Smooth muscle cell (in vitro differentiated cells): ENCODE measurements around the gene EME2. TPM values are rescaled to one million over a fixed set of nuclear protein-coding genes. Genes with fewer than 3 reads are reported as not detected.

ENCODE experiments used
- DNase-seq: peaks from one replicate; lab custom pipeline; 2025; ENCODE audit not compliant: unreplicated experiment; lab: John Stamatoyannopoulos, UW
- H2AFZ ChIP-seq: fragments of 200-600 bp; sonication (generic); 2 replicates; pipeline ENCODE4 v1.6.0; 2016; ENCODE audit warnings: antibody characterized with exemption, low read depth, mild to moderate bottlenecking
- H3F3A ChIP-seq: fragments of 200-600 bp; sonication (generic); 2 replicates; pipeline ENCODE4 v1.6.0; 2017; ENCODE audit warnings: antibody characterized with exemption, low read depth
- H3K27ac ChIP-seq: fragments of 200-600 bp; sonication (generic); 2 replicates; pipeline ENCODE4 v1.5.1; 2016; ENCODE audit warnings: low read depth, mild to moderate bottlenecking
- H3K27me3 ChIP-seq: fragments of 200-600 bp; sonication (generic); 2 replicates; pipeline ENCODE4 v1.6.1; 2016; ENCODE audit warnings: low read depth, mild to moderate bottlenecking
- H3K36me3 ChIP-seq: fragments of 200-600 bp; sonication (generic); 2 replicates; pipeline ENCODE4 v1.5.1; 2016; ENCODE audit warnings: low read depth
- H3K4me1 ChIP-seq: fragments of 200-600 bp; sonication (generic); 2 replicates; pipeline ENCODE4 v1.5.1; 2016; ENCODE audit warnings: low read depth
- H3K4me2 ChIP-seq: fragments of 200-600 bp; sonication (generic); 2 replicates; pipeline ENCODE4 v1.6.0; 2016; ENCODE audit warnings: mild to moderate bottlenecking
- H3K4me3 ChIP-seq: fragments of 200-600 bp; sonication (generic); 2 replicates; pipeline ENCODE4 v1.5.1; 2016; ENCODE audit warnings: mild to moderate bottlenecking
- H3K79me2 ChIP-seq: fragments of 200-600 bp; sonication (generic); 2 replicates; pipeline ENCODE4 v1.6.0; 2016; ENCODE audit warnings: low read depth, mild to moderate bottlenecking
- H3K9ac ChIP-seq: fragments of 200-600 bp; sonication (generic); 2 replicates; pipeline ENCODE4 v1.6.0; 2016; ENCODE audit warnings: low read depth
- H3K9me3 ChIP-seq: fragments of 200-600 bp; sonication (generic); replicated peaks from 2 replicates; pipeline ENCODE4 v1.5.1; 2016; ENCODE audit warnings: low read depth
- H4K20me1 ChIP-seq: fragments of 200-600 bp; sonication (generic); 2 replicates; pipeline ENCODE4 v1.6.0; 2016; ENCODE audit warnings: low read depth
- CTCF ChIP-seq: fragments of 200-600 bp; sonication (generic); IDR thresholded peaks from 2 replicates; pipeline ENCODE4 v1.5.1; 2017; ENCODE audit warnings: borderline replicate concordance, mild to moderate bottlenecking, antibody characterized with exemption; ENCODE audit not compliant: insufficient read depth, poor library complexity, severe bottlenecking
- WGBS: methylation state at CpG from one replicate; pipeline ENCODE4 v1.1.7; 2016; ENCODE audit warnings: low lambda C conversion rate; 5-methylcytosine and 5-hydroxymethylcytosine counted together
- polyA plus RNA-seq: library from polyadenylated mRNA; unstranded; fragments of >200 nt; fragmentation: Nextera tagmentation; extraction: Ambion mirVana; gene quantifications from 2 replicates; pipeline ENCODE4 v1.2.1, GENCODE V29; 2016
- total RNA-seq: library from RNA; depleted of rRNA; stranded (reverse); fragments of >200 nt; gene quantifications from 2 replicates; pipeline ENCODE4 v1.2.3, GENCODE V29; 2014

The EME2 gene
- total and polyA plus RNA-seq, 2 experiments from 2014 or later, result 3.6 to 3.8 TPM

- 96% methylated on average over 13 of the region's 13 CpGs for WGBS
- H2AFZ ChIP-seq, result no peak overlapping the region
- H3K4me3 ChIP-seq, result no peak overlapping the region
- DNase-seq, result no peak
- H3K9ac ChIP-seq, result no peak overlapping the region
- H3F3A ChIP-seq, result peaks cover 7% of the 10 kb centered on the region
- H3K9me3 ChIP-seq, result no peaks in the 10 kb centered on the region
- H3K79me2 ChIP-seq, result peaks cover 28% of the 10 kb centered on the region
- no peaks in the 10 kb centered on the region for H3K36me3 ChIP-seq
- H4K20me1 ChIP-seq, result peaks cover 30% of the 10 kb centered on the region
- H3K27ac ChIP-seq, result no peak overlapping the region
- H3K27me3 ChIP-seq, result no peaks in the 10 kb centered on the region
- no peak overlapping the region for H3K4me2 ChIP-seq
- TF ChIP-seq CTCF, result no peak
- peaks cover 20% of the 10 kb centered on the region for H3K4me1 ChIP-seq
These were observed 4.0 kb downstream of the EME2 start for GRCh38 chr16:1776672-1776955.

GRCh38 chr16:1776991-1777374 lies 4.4 kb downstream of the EME2 start:
- no peak for TF ChIP-seq CTCF
- Histone ChIP-seq H3K9ac (no peak overlapping the region), H3K4me3 (no peak overlapping the region), H3K27me3 (no peaks in the 10 kb centered on the region), H3K4me1 (peaks cover 17% of the 10 kb centered on the region), H3K79me2 (peaks cover 28% of the 10 kb centered on the region), H3K4me2 (no peak overlapping the region), H3K27ac (no peak overlapping the region), H4K20me1 (peaks cover 30% of the 10 kb centered on the region), H3K36me3 (no peaks in the 10 kb centered on the region), H3F3A (peaks cover 7% of the 10 kb centered on the region), H3K9me3 (no peaks in the 10 kb centered on the region), H2AFZ (no peak overlapping the region)
- no peak for DNase-seq
- WGBS, result 98% methylated on average over 22 of the region's 22 CpGs

GRCh38 chr16:1777375-1778199 lies 5.0 kb downstream of the EME2 start:
- 93% methylated on average over 31 of the region's 36 CpGs for WGBS
- Histone ChIP-seq H3K4me1 (peaks cover 11% of the 10 kb centered on the region), H2AFZ (no peak overlapping the region), H3K9ac (no peak overlapping the region), H3K36me3 (no peaks in the 10 kb centered on the region), H3K9me3 (no peaks in the 10 kb centered on the region), H3K27ac (no peak overlapping the region), H4K20me1 (peaks cover 30% of the 10 kb centered on the region), H3K27me3 (no peaks in the 10 kb centered on the region), H3K4me3 (no peak overlapping the region), H3K79me2 (peaks cover 26% of the 10 kb centered on the region), H3F3A (peaks cover 7% of the 10 kb centered on the region), H3K4me2 (no peak overlapping the region)
- DNase-seq, result no peak
- no peak for TF ChIP-seq CTCF
